ENCODE results near the gene COX19.

The COX19 gene

DNA sequence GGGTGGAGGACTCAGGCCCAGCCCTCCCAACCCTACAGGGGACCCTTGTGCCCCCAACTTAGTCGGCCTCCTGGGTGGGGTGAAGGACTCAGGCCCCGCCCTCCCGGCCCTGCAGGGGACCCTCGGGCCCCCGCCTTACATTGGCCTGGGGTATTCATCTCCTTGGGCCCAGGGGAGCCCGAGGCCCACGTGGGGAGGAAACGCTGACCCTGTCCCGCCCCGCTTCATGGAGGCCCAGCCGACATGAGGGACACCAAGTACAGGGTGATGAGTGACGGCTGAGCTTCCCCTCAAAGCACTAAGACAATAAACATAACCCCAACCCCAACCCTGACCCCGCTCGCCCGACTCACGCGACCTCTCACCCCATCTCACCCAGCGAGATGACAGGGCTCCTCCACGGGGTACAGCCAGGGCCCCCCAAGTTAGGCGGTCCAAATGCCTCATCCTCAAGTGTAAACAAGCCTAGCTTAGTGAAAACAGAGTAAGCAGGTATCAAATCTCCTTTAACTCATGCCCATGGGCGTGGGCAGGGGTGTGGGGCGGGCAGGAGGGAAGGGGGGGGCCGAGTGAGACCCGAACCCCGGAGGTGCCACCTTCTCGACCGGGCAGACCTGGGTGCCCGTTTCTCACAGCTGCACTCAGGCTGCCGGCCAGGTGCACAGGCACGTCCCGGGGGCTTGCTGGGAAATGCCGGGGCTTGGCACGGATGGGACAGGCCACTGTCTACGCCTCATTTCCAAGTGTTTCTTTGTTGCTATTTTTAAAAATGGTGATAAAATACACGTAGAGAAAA lies 15.8 kb upstream of the COX19 start:
- DNase-seq, result no peak

- no peak for DNase-seq
Observed at GRCh38 chr7:990352-990932, 15.1 kb upstream of the COX19 start.

GRCh38 chr7:988963-989529 lies 13.7 kb upstream of the COX19 start:
- DNase-seq, result no peak

DNA sequence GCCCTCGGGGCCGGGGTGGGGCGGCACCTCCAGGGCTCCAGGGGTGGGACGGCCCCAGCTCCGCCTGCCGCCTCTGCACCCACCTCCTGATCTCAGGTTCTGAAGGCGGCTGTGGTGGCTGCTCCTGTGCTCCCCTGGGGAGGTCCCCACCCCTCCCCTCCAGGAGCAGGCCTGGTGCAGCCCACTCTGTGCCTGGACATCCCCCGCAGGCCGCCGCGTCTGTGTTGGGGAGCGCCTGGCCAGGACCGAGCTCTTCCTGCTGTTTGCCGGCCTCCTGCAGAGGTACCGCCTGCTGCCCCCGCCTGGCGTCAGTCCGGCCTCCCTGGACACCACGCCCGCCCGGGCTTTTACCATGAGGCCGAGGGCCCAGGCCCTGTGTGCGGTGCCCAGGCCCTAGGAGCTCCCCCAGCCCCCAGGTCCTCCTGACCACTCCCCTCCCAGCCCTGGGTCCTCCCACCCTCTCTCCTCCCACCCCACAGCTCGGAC lies 13.1 kb upstream of the COX19 start:
- no peak for DNase-seq

GRCh38 chr7:987909-988308 lies 12.6 kb upstream of the COX19 start:
- no peak for DNase-seq

DNA sequence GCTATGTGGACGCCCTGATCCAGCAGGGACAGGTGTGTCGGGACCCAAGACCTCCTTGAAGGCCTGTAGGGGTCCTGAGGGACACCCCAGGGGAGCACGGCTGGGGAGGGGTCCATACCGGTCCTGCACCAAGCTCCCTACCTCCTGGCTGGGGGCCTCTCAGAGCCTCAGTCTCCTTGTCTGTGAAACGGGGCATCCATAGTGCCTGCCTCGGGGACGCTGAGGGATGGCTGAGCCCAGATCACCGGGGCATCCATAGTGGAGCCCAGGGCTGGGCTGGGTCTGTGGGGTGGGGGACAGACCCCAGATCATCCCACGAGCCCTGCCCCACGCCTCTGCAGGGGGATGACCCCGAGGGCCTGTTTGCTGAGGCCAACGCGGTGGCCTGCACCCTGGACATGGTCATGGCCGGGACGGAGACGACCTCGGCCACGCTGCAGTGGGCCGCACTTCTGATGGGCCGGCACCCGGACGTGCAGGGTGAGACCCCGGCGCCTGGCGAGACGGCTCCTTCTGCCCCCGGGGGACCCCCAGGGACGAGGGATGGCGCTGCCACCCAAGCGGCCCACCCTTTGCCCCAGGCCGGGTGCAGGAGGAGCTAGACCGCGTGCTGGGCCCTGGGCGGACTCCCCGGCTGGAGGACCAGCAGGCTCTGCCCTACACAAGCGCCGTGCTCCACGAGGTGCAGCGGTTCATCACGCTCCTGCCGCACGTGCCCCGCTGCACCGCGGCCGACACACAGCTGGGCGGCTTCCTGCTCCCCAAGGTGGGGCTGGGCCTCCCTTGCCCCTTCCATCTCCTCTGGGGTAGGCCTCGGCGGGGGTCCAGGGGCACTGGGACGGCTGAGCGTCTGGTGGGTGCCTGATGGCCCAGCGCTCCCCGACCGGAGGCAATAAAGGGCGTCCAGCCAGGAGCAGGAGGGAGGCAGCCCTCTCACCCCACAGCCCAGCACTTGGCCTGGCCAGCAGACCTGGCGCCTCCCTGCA lies 11.7 kb upstream of the COX19 start:
- no peak for DNase-seq

- no peak for DNase-seq
Observed at GRCh38 chr7:985915-986741, 10.8 kb upstream of the COX19 start.

DNA sequence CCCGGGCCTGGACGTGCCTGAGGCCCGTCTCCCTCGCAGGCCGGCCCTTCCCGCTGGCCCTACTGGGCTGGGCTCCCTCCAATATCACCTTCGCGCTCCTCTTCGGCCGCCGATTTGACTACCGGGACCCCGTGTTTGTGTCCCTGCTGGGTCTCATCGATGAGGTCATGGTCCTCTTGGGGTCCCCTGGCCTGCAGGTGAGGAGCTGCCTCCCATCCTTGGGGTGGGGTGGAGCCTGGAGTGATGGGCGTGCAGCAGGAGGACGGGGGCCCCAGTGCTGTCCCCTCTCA lies 9.7 kb upstream of the COX19 start:
- no peak for DNase-seq

DNA sequence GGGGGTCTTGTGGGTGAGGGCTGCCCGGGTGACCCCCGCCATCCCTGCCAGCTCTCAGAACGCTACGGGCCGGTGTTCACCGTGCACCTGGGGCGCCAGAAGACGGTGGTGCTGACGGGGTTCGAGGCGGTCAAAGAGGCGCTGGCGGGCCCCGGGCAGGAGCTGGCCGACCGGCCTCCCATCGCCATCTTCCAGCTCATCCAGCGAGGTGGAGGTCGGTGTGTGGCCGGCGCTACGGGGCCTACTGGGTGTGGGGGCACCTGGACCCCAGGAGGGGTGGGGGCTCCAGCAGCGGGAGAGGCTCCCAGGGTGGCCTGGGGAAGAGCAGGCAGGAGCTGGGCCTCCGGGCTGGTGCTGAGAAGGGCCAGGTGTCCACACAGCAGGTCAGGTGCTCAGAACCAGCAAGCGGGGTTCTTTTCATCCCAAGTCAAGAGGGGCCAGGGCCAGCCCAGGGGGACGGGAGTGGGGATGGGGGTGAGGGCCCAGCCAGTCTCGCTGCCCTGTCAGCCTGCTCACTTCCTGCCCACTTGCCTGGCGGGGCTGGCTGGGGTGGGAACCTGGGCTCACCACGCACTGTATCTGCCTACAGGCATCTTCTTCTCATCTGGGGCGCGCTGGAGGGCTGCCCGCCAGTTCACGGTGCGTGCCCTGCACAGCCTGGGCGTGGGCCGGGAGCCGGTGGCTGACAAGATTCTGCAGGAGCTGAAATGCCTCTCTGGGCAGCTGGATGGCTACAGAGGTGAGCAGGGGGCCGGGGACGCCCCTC lies 9.2 kb upstream of the COX19 start:
- no peak for DNase-seq

DNA sequence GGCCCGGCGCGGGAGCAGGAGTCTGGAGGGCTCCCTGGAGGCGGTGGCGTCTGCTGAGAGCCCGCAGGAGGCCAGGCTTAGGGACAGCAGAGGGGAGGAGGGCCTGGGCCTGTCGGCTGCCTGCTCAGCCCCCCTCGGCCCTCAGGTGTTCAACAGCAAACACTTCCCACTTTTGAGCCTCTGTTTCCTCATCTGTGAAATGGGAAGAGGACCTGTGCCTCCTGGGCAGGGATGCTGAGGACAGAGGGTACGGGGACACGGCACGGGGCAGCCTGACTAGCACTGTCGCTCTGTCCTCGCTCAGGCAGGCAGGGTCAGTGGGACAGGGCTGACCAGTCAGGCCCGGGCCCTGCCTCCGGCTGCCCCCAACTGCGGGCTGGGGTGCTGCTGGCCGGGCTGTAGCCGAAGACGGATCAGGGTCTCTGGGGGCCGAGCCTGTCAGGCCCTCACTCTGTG lies 8.3 kb upstream of the COX19 start:
- DNase-seq, result no peak

- no peak for DNase-seq
Observed at GRCh38 chr7:983004-983615, 7.8 kb upstream of the COX19 start, which contains the start of gene CYP2W1. CYP2W1 (plus strand) TSS chr7:983181; CDS start chr7:983212, 31 bp downstream.

GRCh38 chr7:982511-983003 lies 7.2 kb upstream of the COX19 start:
- no peak for DNase-seq

GRCh38 chr7:981793-982510 lies 6.6 kb upstream of the COX19 start:
- DNase-seq, result no peak

DNA sequence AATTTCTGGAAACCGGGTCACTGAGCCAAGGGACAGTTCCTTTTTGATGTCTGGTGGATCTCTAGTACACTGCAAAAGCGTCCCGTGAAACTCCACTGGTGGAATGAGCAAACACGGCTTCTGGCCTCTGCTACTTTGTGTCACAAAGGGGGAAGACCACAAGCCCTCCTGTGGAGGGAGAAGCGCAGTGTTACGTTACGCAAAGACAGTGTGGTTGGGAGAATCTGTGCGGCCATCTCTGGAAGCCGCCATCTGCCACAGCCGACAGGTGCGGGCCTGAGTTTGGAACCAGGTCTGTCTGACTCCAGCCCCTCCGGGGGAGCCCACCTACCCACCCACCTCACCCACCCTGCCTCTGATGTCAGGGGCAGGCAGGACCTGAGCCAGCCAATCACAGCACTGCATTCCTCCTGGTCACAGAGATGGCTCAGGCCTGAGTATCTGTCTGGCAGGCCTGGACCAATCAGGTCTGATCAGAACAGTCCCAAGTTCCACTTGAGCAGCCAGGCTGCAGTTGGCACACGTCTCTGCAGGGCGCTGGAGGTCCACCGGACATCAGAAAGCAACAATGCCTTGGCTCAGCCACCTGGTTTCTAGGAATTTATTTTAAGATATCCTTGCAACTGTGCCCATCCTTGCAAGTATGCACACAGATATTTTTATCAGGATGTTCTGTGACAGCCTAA lies 4.7 kb upstream of the COX19 start:
- no peak for DNase-seq

GRCh38 chr7:979151-979550 lies 3.8 kb upstream of the COX19 start:
- no peak for DNase-seq

GRCh38 chr7:978416-979091 lies 3.2 kb upstream of the COX19 start:
- DNase-seq, result no peak

DNA sequence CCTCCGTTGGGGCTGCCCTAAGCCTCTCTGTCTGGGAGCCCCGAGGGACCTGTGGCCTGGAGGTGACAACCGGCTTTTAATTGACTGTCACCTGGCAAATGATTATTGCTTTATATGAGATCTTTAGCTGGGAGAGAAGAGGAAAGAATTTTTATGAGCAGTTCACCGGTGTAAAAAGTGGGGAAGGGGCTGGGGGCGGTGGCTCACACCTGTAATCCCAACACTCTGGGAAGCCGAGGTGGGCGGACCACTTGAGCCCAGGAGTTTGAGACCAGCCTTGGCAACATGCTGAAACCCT lies 2.6 kb upstream of the COX19 start:
- no peak for DNase-seq

DNA sequence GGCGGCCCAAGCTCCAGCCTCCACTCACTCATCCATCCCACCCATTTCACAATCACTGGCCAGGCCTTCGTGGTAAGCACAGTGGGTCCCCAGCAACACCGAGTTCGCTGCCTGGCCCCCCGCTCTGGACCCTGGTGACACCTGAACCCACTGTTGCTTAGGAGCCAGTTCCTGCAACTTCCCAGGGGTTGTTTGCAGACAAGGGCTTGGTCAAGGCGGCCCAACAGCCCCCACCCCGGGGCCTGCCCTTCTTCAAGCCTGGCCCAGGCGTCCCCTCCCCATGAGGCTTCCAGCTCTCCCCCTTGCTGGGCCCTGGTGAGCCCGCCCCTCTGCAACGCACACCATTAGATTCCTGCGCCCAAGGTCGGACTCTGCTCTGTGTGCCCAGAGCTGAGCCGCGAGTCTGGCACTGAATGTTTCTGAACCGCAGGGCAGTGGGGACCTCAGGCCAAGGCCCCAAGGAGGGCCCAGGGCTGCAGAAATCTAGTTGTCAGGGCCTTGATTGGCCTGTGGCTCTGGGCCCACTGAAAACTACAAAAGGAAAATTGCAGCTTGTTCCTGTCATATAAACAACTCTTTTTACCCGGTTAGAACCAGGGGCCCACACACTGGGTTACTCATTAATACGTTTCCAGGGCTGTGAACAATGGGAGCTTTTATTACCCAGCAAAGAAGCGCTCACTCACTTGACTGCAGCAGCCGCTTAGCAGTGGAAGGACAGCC lies 2.1 kb upstream of the COX19 start:
- DNase-seq, result no peak

Data from activated gamma-delta T cell (primary cell).